Ovary (tissue), 3 donors: Measurements from ENCODE around the gene SRC.

ENCODE experiments used
- CTCF ChIP-seq, 3 donors: fragments of 450-650 bp in 2 of 3; fragments of 200-600 bp in 1 of 3; IDR thresholded peaks; one replicate each; pipeline versions ENCODE4 v1.5.1 to v1.8.0; 2016 to 2022; ENCODE audit warnings: antibody characterized with exemption in 3 of 3, mild to moderate bottlenecking in 1 of 3
- EP300 ChIP-seq: sonication (generic); formaldehyde crosslinking; IDR thresholded peaks from one replicate; pipeline ENCODE4 v1.6.1; 2017; ENCODE audit warnings: antibody characterized with exemption
- donor health status: DM: no; HTN: no; CAD: no.

- TF ChIP-seq EP300, result no peak
- no peak for TF ChIP-seq CTCF (IDR thresholded peaks at IDR 0.05)
Observed at GRCh38 chr20:37389241-37389747, 43.4 kb downstream of the SRC start.
